ENCODE results near the gene SEPTIN5. TPM values are rescaled to one million over a fixed set of nuclear protein-coding genes. Genes with fewer than 3 reads are reported as not detected.

The SEPTIN5 gene
- total and polyA plus RNA-seq, 2 donors from 2014 or later, result 10.4 to 13.0 TPM

DNA sequence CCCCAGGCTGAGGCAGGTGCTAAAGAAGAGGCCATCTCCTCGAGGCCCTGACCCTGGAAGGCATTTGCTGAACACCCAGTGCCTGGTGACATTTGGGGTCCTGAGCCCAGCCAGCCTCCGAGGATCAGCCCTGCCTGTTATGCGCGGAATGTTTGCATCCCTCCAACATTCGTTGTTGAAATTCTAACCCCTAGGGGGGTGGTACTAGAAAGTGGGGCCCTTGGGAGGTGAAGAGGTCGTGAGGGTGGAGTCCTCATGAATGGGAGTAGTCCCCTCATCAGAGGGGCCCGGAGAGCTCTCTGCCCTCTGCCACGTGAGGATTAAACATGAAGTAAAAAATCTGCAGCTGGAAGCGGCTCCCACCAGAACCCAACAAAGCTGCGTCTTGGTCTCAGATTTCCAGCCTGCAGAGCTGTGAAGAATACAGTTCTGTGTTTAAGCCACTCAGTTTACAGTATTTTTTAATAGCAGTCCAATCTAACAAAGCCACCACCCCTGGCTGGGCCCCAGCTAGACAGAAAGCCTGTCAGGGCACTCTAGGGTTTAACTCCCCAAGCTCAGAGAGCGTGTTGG, 35.3 kb upstream of the SEPTIN5 start:
- Histone ChIP-seq H3K36me3 (ENCODE audit: control insufficient read depth in 2 of 3, insufficient read depth in 3 of 3, low read length in 3 of 3) (no peaks in the 10 kb centered on the region), H3K27me3 (ENCODE audit: control insufficient read depth, insufficient read depth, low read length) (no peaks in the 10 kb centered on the region), H3K9me3 (ENCODE audit: control insufficient read depth in 2 of 3, insufficient read depth in 1 of 3, low read length in 3 of 3) (no peaks in the 10 kb centered on the region), H3K27ac (ENCODE audit: low read depth in 2 of 2, low read length in 2 of 2) (no peak overlapping the region), H3K4me3 (ENCODE audit: low read length in 3 of 3) (no peak overlapping the region), H3K9ac (ENCODE audit: low read length in 3 of 3) (no peak overlapping the region), H3K4me1 (ENCODE audit: control insufficient read depth in 2 of 3, insufficient read depth in 2 of 3, low read depth in 1 of 3, low read length in 3 of 3) (no peaks in the 10 kb centered on the region)
- FAIRE-seq (no peak), DNase-seq (peak in 3 of 5 donors; percentile 48 to 80 (median 67))
- intact Hi-C loops (cut with DNase I), result no loop called here
- TF ChIP-seq CTCF (IDR thresholded peaks at IDR 0.05; ENCODE audit: borderline replicate concordance, extremely low read depth, insufficient read depth), result no peak

DNA sequence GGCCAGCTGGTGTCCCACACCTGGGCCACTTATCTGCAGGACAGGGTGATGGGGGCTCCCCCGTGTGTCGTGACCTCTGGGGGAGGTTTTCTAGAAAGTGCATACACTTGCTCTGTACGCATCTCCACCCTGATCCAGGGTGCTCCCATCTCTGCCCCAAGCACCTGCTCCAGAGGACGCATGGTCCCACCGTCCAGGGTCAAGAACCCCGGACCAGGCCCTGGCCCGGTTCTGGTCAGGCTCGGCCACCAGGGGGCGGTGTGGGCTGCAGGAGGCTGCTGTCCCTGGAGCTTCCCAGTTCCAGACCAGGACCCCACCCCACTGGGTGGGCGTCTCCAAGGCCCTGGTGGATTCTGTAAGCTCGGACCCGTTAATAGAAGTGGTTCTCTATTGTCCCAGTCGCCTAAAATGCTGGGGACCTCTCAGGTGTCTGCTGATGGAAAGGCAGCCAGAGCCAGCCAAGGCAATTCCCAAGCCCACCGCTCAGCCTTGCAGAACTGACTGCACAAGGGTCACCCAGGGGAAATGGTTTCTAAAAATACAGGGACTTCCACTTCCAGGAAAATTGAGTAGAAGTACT, 34.7 kb upstream of the SEPTIN5 start:
- no peaks in the 10 kb centered on the region for H3K27me3 ChIP-seq (ENCODE audit: control insufficient read depth, insufficient read depth, low read length)
- FAIRE-seq, result no peak
- no peaks in the 10 kb centered on the region for H3K36me3 ChIP-seq (ENCODE audit: control insufficient read depth in 2 of 3, insufficient read depth in 3 of 3, low read length in 3 of 3)
- no peaks in the 10 kb centered on the region for H3K9me3 ChIP-seq (ENCODE audit: control insufficient read depth in 2 of 3, insufficient read depth in 1 of 3, low read length in 3 of 3)
- TF ChIP-seq CTCF (IDR thresholded peaks at IDR 0.05; ENCODE audit: borderline replicate concordance, extremely low read depth, insufficient read depth), result peak; percentile 53
- H3K4me1 ChIP-seq (ENCODE audit: control insufficient read depth in 2 of 3, insufficient read depth in 2 of 3, low read depth in 1 of 3, low read length in 3 of 3), result no peaks in the 10 kb centered on the region
- DNase-seq, result peak in 1 of 5 donors; percentile 78
- H3K4me3 ChIP-seq (ENCODE audit: low read length in 3 of 3), result no peak overlapping the region
- H3K27ac ChIP-seq (ENCODE audit: low read depth in 2 of 2, low read length in 2 of 2), result no peak overlapping the region
- no peak overlapping the region for H3K9ac ChIP-seq (ENCODE audit: low read length in 3 of 3)
- intact Hi-C loops (cut with DNase I), result no loop called here

DNA sequence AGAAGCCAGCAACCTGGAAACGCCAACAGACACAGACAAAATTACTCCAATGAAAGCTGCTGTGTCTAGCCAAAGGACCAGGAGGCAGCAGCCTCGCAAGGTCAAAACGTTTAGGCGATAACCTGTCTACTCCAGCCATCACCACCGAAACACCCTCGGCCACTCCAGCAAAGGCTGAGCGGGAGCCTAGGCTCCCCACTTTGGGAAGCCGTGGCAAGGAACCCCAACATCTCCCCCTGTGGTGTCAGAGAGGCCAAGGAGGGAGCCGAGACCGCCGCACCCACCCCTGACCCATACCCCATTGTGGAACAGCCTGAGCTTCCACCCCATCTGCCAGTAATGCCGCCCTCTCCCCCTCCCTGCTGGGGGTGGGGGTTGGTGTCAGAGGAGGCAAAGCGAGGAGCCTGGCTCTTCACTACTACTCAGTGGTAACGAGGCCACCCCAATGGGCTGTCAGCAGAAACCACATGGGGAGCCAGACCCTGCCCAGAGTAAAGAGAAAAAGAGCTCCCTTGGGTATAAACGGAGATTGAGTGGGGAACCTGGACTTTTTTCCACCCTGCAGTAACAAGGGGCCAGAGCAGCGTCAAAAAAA, 33.9 kb upstream of the SEPTIN5 start:
- DNase-seq, result no peak
- Histone ChIP-seq H3K4me1 (ENCODE audit: control insufficient read depth in 2 of 3, insufficient read depth in 2 of 3, low read depth in 1 of 3, low read length in 3 of 3) (no peaks in the 10 kb centered on the region), H3K36me3 (ENCODE audit: control insufficient read depth in 2 of 3, insufficient read depth in 3 of 3, low read length in 3 of 3) (no peaks in the 10 kb centered on the region), H3K9ac (ENCODE audit: low read length in 3 of 3) (no peak overlapping the region), H3K27me3 (ENCODE audit: control insufficient read depth, insufficient read depth, low read length) (no peaks in the 10 kb centered on the region), H3K27ac (ENCODE audit: low read depth in 2 of 2, low read length in 2 of 2) (no peak overlapping the region), H3K9me3 (ENCODE audit: control insufficient read depth in 2 of 3, insufficient read depth in 1 of 3, low read length in 3 of 3) (no peaks in the 10 kb centered on the region), H3K4me3 (ENCODE audit: low read length in 3 of 3) (no peak overlapping the region)
- FAIRE-seq, result no peak
- no peak for TF ChIP-seq CTCF (IDR thresholded peaks at IDR 0.05; ENCODE audit: borderline replicate concordance, extremely low read depth, insufficient read depth)
- intact Hi-C loops (cut with DNase I), result no loop called here
